ENCODE data around the gene TOX2. TPM values are rescaled to one million over a fixed set of nuclear protein-coding genes. Genes with fewer than 3 reads are reported as not detected.

TOX2 gene
- total and polyA plus RNA-seq, 2 of the 4 experiments (the other 2 are of a cell fraction) = 1.3 to 17.5 TPM

- ChIA-PET CTCF (no interaction called here), POLR2A (ENCODE audit: unreplicated experiment) (no interaction called here)
- no peak overlapping the region for H4K5ac ChIP-seq (ENCODE audit: low read depth, low read length)
- ATAC-seq (ENCODE audit: low read depth) (no peak), DNase-seq (no peak)
- H3K27ac ChIP-seq (ENCODE audit: insufficient read depth, low read length) = no peak overlapping the region
- in situ Hi-C loops (cut with MboI; ENCODE audit: low sequenced_read_pairs) = no loop called here
- no peak overlapping the region for H3K23ac ChIP-seq (ENCODE audit: low read depth, low read length)
- no peak overlapping the region for H3K14ac ChIP-seq (replicated peaks; ENCODE audit: low read depth, low read length)
- no peak overlapping the region for H3K4me3 ChIP-seq (ENCODE audit: insufficient read depth, low read depth, low read length)
- H2BK15ac ChIP-seq (ENCODE audit: low read depth, low read length) = no peak overlapping the region
- peak overlapping the region; percentile 13 for H2AFZ ChIP-seq (replicated peaks; ENCODE audit: low read length, poor library complexity)
- no TSS peak for BruUV-seq (replicated peaks)
- H4K91ac ChIP-seq (ENCODE audit: insufficient read depth, low read depth, low read length) = no peak overlapping the region
- no peak overlapping the region for H2BK20ac ChIP-seq (ENCODE audit: low read depth, low read length)
- no peaks in the 10 kb centered on the region for H3K27me3 ChIP-seq (ENCODE audit: control insufficient read depth, insufficient read depth, low read length)
- no peak overlapping the region for H4K8ac ChIP-seq (ENCODE audit: low read depth in 2 of 2, low read length in 2 of 2)
- no peak overlapping the region for H3K56ac ChIP-seq (ENCODE audit: extremely low read depth, insufficient read depth, low read length)
- H3K9ac ChIP-seq (ENCODE audit: low read depth, low read length) = no peak overlapping the region
- peaks cover 3% of the 10 kb centered on the region; the same call in 1 of the 2 replicates for H4K20me1 ChIP-seq (ENCODE audit: insufficient read depth, low read length)
- H2AK5ac ChIP-seq (ENCODE audit: low read depth, low read length) = no peak overlapping the region
- no CpG with 5 or more reads among the region's 10 CpGs for WGBS, 2 experiments (ENCODE audit: extremely low coverage in 2 of 2, insufficient read length in 1 of 2)
- H3K36me3 ChIP-seq (ENCODE audit: control insufficient read depth, insufficient read depth, low read length) = peaks cover 14% of the 10 kb centered on the region
- no peak overlapping the region for H3K18ac ChIP-seq (ENCODE audit: low read depth, low read length)
- no peak overlapping the region for H3K4me2 ChIP-seq (ENCODE audit: low read depth, low read length)
- no peak overlapping the region for H2AK9ac ChIP-seq (replicated peaks; ENCODE audit: low read depth, low read length, poor library complexity)
- H3K4me1 ChIP-seq (ENCODE audit: control insufficient read depth, insufficient read depth, low read length) = no peaks in the 10 kb centered on the region
- no peaks in the 10 kb centered on the region for H3K9me3 ChIP-seq (ENCODE audit: control insufficient read depth, insufficient read depth, low read length)
- no peak overlapping the region for H3K4ac ChIP-seq (ENCODE audit: low read depth, low read length)
- peaks cover 21 to 78% of the 10 kb centered on the region in 2 experiments for H3K79me1 ChIP-seq (ENCODE audit: low read depth in 1 of 2, low read length in 2 of 2)
- intact Hi-C loops (cut with micrococcal nuclease) = no loop called here
- H2BK120ac ChIP-seq (ENCODE audit: low read depth, low read length) = no peak overlapping the region
- TF ChIP-seq BHLHE40 (IDR thresholded peaks at IDR 0.05; ENCODE audit: low read depth, low read length) (no peak), RAD21 (IDR thresholded peaks at IDR 0.05; ENCODE audit: low read length) (no peak), RFX5 (IDR thresholded peaks at IDR 0.05; ENCODE audit: low read depth, low read length) (no peak)
- dilution Hi-C loops (cut with HindIII; ENCODE audit: low sequenced_read_pairs, unreplicated experiment) = no loop called here
- no peak overlapping the region for H2BK5ac ChIP-seq (ENCODE audit: low read depth, low read length, poor library complexity, severe bottlenecking)
- H3K9me1 ChIP-seq (ENCODE audit: insufficient read depth, low read length) = peaks cover 24% of the 10 kb centered on the region
Observed at GRCh38 chr20:44011251-44011940, 96.7 kb downstream of the TOX2 start.

All from IMR-90 (cell line).